GM12891 (cell line): ENCODE data around the gene TBL1XR1.

ENCODE experiments used
- POLR2A ChIP-seq: IDR thresholded peaks from 2 replicates; pipeline ENCODE4 v1.6.1; 2011; ENCODE audit warnings: low read depth, low read length, control low read depth
- POU2F2 ChIP-seq: IDR thresholded peaks from 2 replicates; pipeline ENCODE4 v1.6.1; 2011; ENCODE audit warnings: low read depth, mild to moderate bottlenecking, control low read depth, low read length, moderate library complexity
- SPI1 ChIP-seq: IDR thresholded peaks from 2 replicates; pipeline ENCODE4 v1.6.1; 2011; ENCODE audit warnings: low read depth, low read length, control low read depth
- TAF1 ChIP-seq: IDR thresholded peaks from 2 replicates; pipeline ENCODE4 v1.6.1; 2011; ENCODE audit warnings: low read depth, low read length, control low read depth

DNA sequence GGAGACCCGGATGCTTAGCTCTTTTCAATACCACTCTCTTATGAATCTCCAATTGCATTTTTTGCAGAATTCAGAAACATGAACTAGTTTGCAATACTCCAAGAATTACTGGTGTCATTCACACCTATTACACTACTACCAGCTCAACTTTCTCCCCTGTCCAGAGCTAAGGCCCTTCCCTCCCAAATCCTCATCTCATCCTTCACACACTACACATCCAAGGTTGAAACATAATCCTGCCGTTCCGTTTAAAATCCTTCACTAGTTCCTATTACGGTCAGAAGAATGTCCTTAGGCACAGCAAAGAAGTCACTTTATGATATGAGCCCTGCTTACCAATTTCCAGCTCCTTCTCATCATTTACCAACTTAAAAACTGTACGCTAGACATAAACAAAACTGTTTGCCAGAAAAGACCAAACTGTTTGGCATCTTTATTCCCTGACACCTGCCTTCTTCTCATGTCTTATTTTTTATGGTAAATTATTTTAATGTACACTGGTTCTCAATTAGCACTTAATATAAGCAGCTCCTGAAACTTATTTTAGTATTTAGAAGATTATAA lies 22.6 kb downstream of the TBL1XR1 start:
- TF ChIP-seq SPI1 (no peak), TAF1 (no peak), POU2F2 (no peak), POLR2A (no peak)
